K562 (cell line): ENCODE measurements around the gene HINT2. TPM values are rescaled to one million over a fixed set of nuclear protein-coding genes. Genes with fewer than 3 reads are reported as not detected.

Experiments
- ATAC-seq: fragments of 200-7000 bp; cut with Tn5 transposase; 3 replicates; pipeline ENCODE4 v1.9.1; 2020; ENCODE audit warnings: moderate library complexity
- BruUV-seq: library from RNA; stranded (reverse); fragments of 400-500 nt; replicated peaks from 2 replicates; lab custom pipeline; 2021; lab: Mats Ljungman, UMichigan
- CTCF ChIA-PET: fragments of 300-600 bp; formaldehyde crosslinking; extraction: SDS; loops from one replicate; lab custom pipeline; 2021; ENCODE audit warnings: low intra/inter-chr PET ratio; lab: Yijun Ruan, JAX
- POLR2A ChIA-PET: fragments of 300-600, 350-650 bp; sonication (Branson Sonifier 250); formaldehyde crosslinking; extraction: SDS; loops from one replicate; lab custom pipeline; 2021; ENCODE audit warnings: antibody characterized with exemption, inconsistent platforms; lab: Yijun Ruan, JAX
- DNase-seq, 4 experiments: peaks; one replicate each; pipeline versions ENCODE4 v3.0.0 to v3.0.0-alpha.2; 2011 to 2018; ENCODE audit warnings: low spot score in 3 of 4, mixed read lengths in 3 of 4; ENCODE audit errors: extremely low read depth in 1 of 4
- FAIRE-seq: peaks from 2 replicates; lab custom pipeline; 2011; peaks lifted over from hg19 to GRCh38; lab: Jason Lieb, UNC
- H2AFZ ChIP-seq: 2 replicates; pipeline ENCODE4 v1.6.0; 2011; ENCODE audit warnings: low read depth, low read length, control low read depth, inconsistent platforms
- H3K27ac ChIP-seq: fragments of 200-600 bp; 3 replicates; pipeline ENCODE4 v1.8.0; 2011; ENCODE audit warnings: low read depth, mild to moderate bottlenecking, control low read depth, inconsistent platforms, low read length, moderate library complexity, mixed read lengths; ENCODE audit errors: extremely low read depth
- H3K27me3 ChIP-seq, 2 experiments: fragments of 300-600 bp in 1 of 2; 2 replicates in 1 of 2; 3 replicates in 1 of 2; pipeline versions ENCODE4 v1.6.0 to v1.8.0; 2011; ENCODE audit warnings: inconsistent platforms in 2 of 2, low read length in 2 of 2, mild to moderate bottlenecking in 1 of 2, mixed read lengths in 1 of 2, moderate library complexity in 1 of 2; ENCODE audit not compliant: control insufficient read depth in 2 of 2, insufficient read depth in 2 of 2
- H3K36me3 ChIP-seq: fragments of 300-600 bp; 3 replicates; pipeline ENCODE4 v1.8.0; 2011; ENCODE audit warnings: mild to moderate bottlenecking, low read length, inconsistent platforms; ENCODE audit not compliant: control insufficient read depth, insufficient read depth
- H3K4me1 ChIP-seq, 2 experiments: fragments of 200-600 bp in 1 of 2; replicated peaks in 1 of 2; 2 replicates in 1 of 2; 3 replicates in 1 of 2; pipeline versions ENCODE4 v1.5.1 to v1.8.0; 2011; ENCODE audit warnings: inconsistent platforms in 2 of 2, low read length in 2 of 2, mild to moderate bottlenecking in 1 of 2, mixed read lengths in 1 of 2, moderate library complexity in 1 of 2; ENCODE audit not compliant: control insufficient read depth in 2 of 2, insufficient read depth in 2 of 2
- H3K4me2 ChIP-seq: 2 replicates; pipeline ENCODE4 v1.6.1; 2011; ENCODE audit warnings: low read length, control low read depth, inconsistent platforms, mixed read lengths; ENCODE audit not compliant: insufficient read depth
- H3K4me3 ChIP-seq: fragments of 200-600 bp; sonication (generic), shearing (Covaris generic); 2 replicates; pipeline ENCODE4 v1.5.1; 2016; ENCODE audit warnings: control low read depth, inconsistent platforms
- H3K79me2 ChIP-seq: fragments of 200-600 bp; 3 replicates; pipeline ENCODE4 v1.8.0; 2011; ENCODE audit warnings: low read length, inconsistent platforms; ENCODE audit not compliant: control insufficient read depth, insufficient read depth
- H3K9ac ChIP-seq, 2 experiments: 2 replicates each; pipeline versions ENCODE4 v1.6.0 to v1.6.1; 2011; ENCODE audit warnings: low read depth in 2 of 2, low read length in 2 of 2, control low read depth in 1 of 2, inconsistent platforms in 1 of 2, mild to moderate bottlenecking in 1 of 2, mixed read lengths in 1 of 2; ENCODE audit not compliant: insufficient read depth in 1 of 2
- H3K9me1 ChIP-seq: one replicate; pipeline ENCODE4 v1.6.0; 2011; ENCODE audit warnings: inconsistent platforms, mild to moderate bottlenecking, low read length, moderate library complexity; ENCODE audit not compliant: control insufficient read depth, insufficient read depth
- H3K9me3 ChIP-seq: replicated peaks from 2 replicates; pipeline ENCODE4 v1.5.1; 2011; ENCODE audit warnings: low read depth, low read length, inconsistent platforms; ENCODE audit not compliant: control insufficient read depth, insufficient read depth
- H4K20me1 ChIP-seq: replicated peaks from 2 replicates; pipeline ENCODE4 v1.6.1; 2011; ENCODE audit warnings: low read length, inconsistent platforms, mixed read lengths; ENCODE audit not compliant: control insufficient read depth, insufficient read depth
- BACH1 ChIP-seq: fragments of 200-800 bp; sonication (Bioruptor generic); IDR thresholded peaks from 2 replicates; pipeline ENCODE4 v1.6.1; 2016; ENCODE audit warnings: missing genetic modification characterization, missing compliant biosample characterization
- CCNT2 ChIP-seq: IDR thresholded peaks from 2 replicates; pipeline ENCODE4 v1.6.1; 2011; ENCODE audit warnings: borderline replicate concordance, low read depth, mild to moderate bottlenecking, moderate library complexity, mixed read lengths, low read length; ENCODE audit not compliant: insufficient read length; ENCODE audit errors: extremely low read depth
- GATAD2B ChIP-seq: fragments of 450-650 bp; IDR thresholded peaks from 2 replicates; pipeline ENCODE4 v1.6.1; 2017; ENCODE audit warnings: mild to moderate bottlenecking, borderline replicate concordance
- GTF2A2 ChIP-seq: IDR thresholded peaks from 2 replicates; pipeline ENCODE4 v1.6.1; 2016; ENCODE audit warnings: mild to moderate bottlenecking, missing genetic modification characterization, missing compliant biosample characterization
- HDAC8 ChIP-seq: fragments of 450-650 bp; IDR thresholded peaks from 2 replicates; pipeline ENCODE4 v1.6.1; 2016; ENCODE audit warnings: mild to moderate bottlenecking, missing genetic modification characterization, moderate library complexity, missing compliant biosample characterization
- HDGF ChIP-seq: fragments of 450-650 bp; IDR thresholded peaks from 2 replicates; pipeline ENCODE4 v1.6.1; 2016
- LARP7 ChIP-seq: fragments of 450-650 bp; IDR thresholded peaks from 2 replicates; pipeline ENCODE4 v1.6.1; 2016
- MAFG ChIP-seq: fragments of 450-650 bp; conservative IDR thresholded peaks from 2 replicates; pipeline ENCODE4 v1.6.1; 2016; ENCODE audit warnings: missing genetic modification characterization, missing compliant biosample characterization
- SRSF9 ChIP-seq: fragments of 200-400 bp; formaldehyde crosslinking; IDR thresholded peaks from 2 replicates; pipeline ENCODE4 v1.6.1; 2017; ENCODE audit warnings: low read depth, low read length, borderline replicate concordance
- ZNF175 ChIP-seq: fragments of 200-800 bp; sonication (Bioruptor generic); IDR thresholded peaks from 2 replicates; pipeline ENCODE4 v1.6.1; 2016; ENCODE audit warnings: low read depth, mild to moderate bottlenecking, missing genetic modification characterization, missing compliant biosample characterization
- ZNF444 ChIP-seq: fragments of 250-450 bp; sonication (Bioruptor Pico); IDR thresholded peaks from 2 replicates; pipeline ENCODE4 v1.4.0; 2020; ENCODE audit warnings: mild to moderate bottlenecking, moderate library complexity
- WGBS: fragments of 100-300 bp; shearing (Covaris generic); methylation state at CpG from one replicate; pipeline ENCODE4 v1.1.6; 2016; ENCODE audit warnings: low coverage, mixed read lengths; ENCODE audit not compliant: insufficient coverage; ENCODE audit errors: missing lambda C conversion rate; 5-methylcytosine and 5-hydroxymethylcytosine counted together
- in situ Hi-C: fragments of 300-500 bp; cut with MboI; formaldehyde crosslinking; loops from 4 replicates; pipeline ENCODE4 v1.15.0; 2018; ENCODE audit warnings: inconsistent platforms, mixed read lengths
- intact Hi-C: fragments of 100-400 bp; cut with micrococcal nuclease; formaldehyde crosslinking; loops from 2 replicates; pipeline ENCODE4 v1.14.2; 2022
- polyA plus RNA-seq, 8 experiments: library from polyadenylated mRNA; depleted of rRNA in 4 of 8; stranded (reverse) in 5 of 8; unstranded in 3 of 8; fragments of >200 nt; fragmentation: Nextera tagmentation in 2 of 8; fragmentation: Illumina TruSeq in 1 of 8; extraction: Ambion mirVana in 2 of 8; extraction: Trizol in 1 of 8; gene quantifications; 2 replicates each; pipeline versions ENCODE4 v1.2.1 to v1.2.3, GENCODE V29; 2011 to 2014; ENCODE audit warnings: inconsistent platforms in 1 of 8, missing spikeins in 1 of 8
- total RNA-seq, 7 experiments: library from RNA; depleted of rRNA in 6 of 7; stranded (reverse); fragments of >200 nt in 6 of 7; fragmentation: Illumina TruSeq in 2 of 7; extraction: Trizol in 2 of 7; gene quantifications; 2 replicates each; pipeline versions ENCODE4 v1.2.1 to v1.2.3, GENCODE V29; 2011 to 2021; ENCODE audit warnings: low replicate concordance in 1 of 7
- TF ChIP-seq, protein P1 (sequence below): IDR thresholded peaks from 2 replicates; pipeline ENCODE4 v1.6.1; 2016; ENCODE audit warnings: missing genetic modification characterization, missing compliant biosample characterization
- TF ChIP-seq, protein P2 (sequence below): fragments of 450-650 bp; formaldehyde crosslinking; IDR thresholded peaks from 2 replicates; pipeline ENCODE4 v1.4.0; 2020; ENCODE audit warnings: mild to moderate bottlenecking, mixed read lengths
- TF ChIP-seq, protein P3 (sequence below): fragments of 450-650 bp; IDR thresholded peaks from 2 replicates; pipeline ENCODE4 v1.6.1; 2016; ENCODE audit warnings: borderline replicate concordance
- TF ChIP-seq, protein P4 (sequence below), 2 experiments: fragments of 250-450 bp in 1 of 2; fragments of 450-650 bp in 1 of 2; sonication (Bioruptor Pico) in 1 of 2; IDR thresholded peaks; 2 replicates each; pipeline versions ENCODE4 v1.6.1 to v1.8.0; 2016 to 2021; ENCODE audit warnings: mild to moderate bottlenecking in 2 of 2, moderate library complexity in 2 of 2, missing compliant biosample characterization in 1 of 2, missing genetic modification characterization in 1 of 2

HINT2 gene
- total and polyA plus RNA-seq, 9 of the 15 experiments (the other 6 are each of a cell fraction or from before 2014, with no cell fraction given): 5.6 to 44.1 (median 27.9) TPM

DNA sequence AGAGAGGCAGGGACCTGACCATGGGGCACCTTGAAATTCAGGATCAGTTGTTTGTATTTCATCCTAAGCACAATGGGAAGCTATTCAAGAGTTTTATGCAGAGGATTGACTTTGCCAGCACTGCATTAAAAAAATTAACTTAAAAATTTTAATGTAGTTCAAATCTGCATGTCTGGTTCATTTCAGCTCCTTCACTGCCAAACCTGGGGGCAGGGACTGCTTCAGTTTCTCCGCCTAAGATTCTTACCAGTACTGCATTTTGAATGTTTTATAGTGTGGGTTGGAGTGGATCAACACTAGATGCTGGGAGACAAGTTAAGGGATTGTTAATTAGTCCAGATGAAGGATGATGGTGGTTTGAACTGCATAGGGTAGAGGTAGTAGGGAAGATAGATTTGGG, 45.1 kb downstream of the HINT2 start:
- POLR2A ChIA-PET: interaction anchor here (1.3 kb wide), 1 partner anchor 9 kb away, joined by 5 read pairs; no protein-coding TSS in a partner anchor
- H3K4me3 ChIP-seq: no peak overlapping the region
- ATAC-seq: no peak
- in situ Hi-C loops: no loop called here
- no peaks in the 10 kb centered on the region for H3K9me1 ChIP-seq
- no peak overlapping the region for H3K4me2 ChIP-seq
- no peak overlapping the region for H3K27ac ChIP-seq
- 0 out of 3 replicates have a peak, but pooled peaks cover 4% of the 10 kb centered on the region for H3K36me3 ChIP-seq
- no peaks in the 10 kb centered on the region for H4K20me1 ChIP-seq
- 70% methylated on average over 1 of the region's 1 CpG for whole genome bisulfite sequencing
- CTCF ChIA-PET: no interaction called here
- H3K9ac ChIP-seq: no peak overlapping the region
- TF ChIP-seq ZNF444 (CRISPR knock-in tag) (no peak), SRSF9 (no peak), HDAC8 (tag) (no peak), HDGF (no peak), GTF2A2 (no peak), BACH1 (tag) (no peak), CCNT2 (no peak), MAFG (tag) (no peak), GATAD2B (no peak), LARP7 (no peak), ZNF175 (CRISPR knock-in tag) (no peak)
- TF ChIP-seq, protein P1, sequence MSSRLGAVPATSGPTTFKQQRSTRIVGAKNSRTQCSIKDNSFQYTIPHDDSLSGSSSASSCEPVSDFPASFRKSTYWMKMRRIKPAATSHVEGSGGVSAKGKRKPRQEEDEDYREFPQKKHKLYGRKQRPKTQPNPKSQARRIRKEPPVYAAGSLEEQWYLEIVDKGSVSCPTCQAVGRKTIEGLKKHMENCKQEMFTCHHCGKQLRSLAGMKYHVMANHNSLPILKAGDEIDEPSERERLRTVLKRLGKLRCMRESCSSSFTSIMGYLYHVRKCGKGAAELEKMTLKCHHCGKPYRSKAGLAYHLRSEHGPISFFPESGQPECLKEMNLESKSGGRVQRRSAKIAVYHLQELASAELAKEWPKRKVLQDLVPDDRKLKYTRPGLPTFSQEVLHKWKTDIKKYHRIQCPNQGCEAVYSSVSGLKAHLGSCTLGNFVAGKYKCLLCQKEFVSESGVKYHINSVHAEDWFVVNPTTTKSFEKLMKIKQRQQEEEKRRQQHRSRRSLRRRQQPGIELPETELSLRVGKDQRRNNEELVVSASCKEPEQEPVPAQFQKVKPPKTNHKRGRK (tag): no peak
- TF ChIP-seq, protein P2, sequence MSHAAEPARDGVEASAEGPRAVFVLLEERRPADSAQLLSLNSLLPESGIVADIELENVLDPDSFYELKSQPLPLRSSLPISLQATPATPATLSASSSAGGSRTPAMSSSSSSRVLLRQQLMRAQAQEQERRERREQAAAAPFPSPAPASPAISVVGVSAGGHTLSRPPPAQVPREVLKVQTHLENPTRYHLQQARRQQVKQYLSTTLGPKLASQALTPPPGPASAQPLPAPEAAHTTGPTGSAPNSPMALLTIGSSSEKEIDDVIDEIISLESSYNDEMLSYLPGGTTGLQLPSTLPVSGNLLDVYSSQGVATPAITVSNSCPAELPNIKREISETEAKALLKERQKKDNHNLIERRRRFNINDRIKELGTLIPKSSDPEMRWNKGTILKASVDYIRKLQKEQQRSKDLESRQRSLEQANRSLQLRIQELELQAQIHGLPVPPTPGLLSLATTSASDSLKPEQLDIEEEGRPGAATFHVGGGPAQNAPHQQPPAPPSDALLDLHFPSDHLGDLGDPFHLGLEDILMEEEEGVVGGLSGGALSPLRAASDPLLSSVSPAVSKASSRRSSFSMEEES (CRISPR knock-in tag): no peak
- TF ChIP-seq, protein P3, sequence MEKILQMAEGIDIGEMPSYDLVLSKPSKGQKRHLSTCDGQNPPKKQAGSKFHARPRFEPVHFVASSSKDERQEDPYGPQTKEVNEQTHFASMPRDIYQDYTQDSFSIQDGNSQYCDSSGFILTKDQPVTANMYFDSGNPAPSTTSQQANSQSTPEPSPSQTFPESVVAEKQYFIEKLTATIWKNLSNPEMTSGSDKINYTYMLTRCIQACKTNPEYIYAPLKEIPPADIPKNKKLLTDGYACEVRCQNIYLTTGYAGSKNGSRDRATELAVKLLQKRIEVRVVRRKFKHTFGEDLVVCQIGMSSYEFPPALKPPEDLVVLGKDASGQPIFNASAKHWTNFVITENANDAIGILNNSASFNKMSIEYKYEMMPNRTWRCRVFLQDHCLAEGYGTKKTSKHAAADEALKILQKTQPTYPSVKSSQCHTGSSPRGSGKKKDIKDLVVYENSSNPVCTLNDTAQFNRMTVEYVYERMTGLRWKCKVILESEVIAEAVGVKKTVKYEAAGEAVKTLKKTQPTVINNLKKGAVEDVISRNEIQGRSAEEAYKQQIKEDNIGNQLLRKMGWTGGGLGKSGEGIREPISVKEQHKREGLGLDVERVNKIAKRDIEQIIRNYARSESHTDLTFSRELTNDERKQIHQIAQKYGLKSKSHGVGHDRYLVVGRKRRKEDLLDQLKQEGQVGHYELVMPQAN: no peak
- TF ChIP-seq, protein P4, sequence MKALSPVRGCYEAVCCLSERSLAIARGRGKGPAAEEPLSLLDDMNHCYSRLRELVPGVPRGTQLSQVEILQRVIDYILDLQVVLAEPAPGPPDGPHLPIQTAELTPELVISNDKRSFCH (CRISPR knock-in tag; IDR thresholded peaks at IDR 0.05): no peak
- TF ChIP-seq, protein P4 (tag; IDR thresholded peaks at IDR 0.05): no peak
- no peaks in the 10 kb centered on the region for H3K27me3 ChIP-seq
- no peak overlapping the region for H2AFZ ChIP-seq
- peaks cover 14% of the 10 kb centered on the region for H3K79me2 ChIP-seq
- DNase-seq: no peak
- intact Hi-C loops: no loop called here
- no TSS peak for BruUV-seq
- no peaks in the 10 kb centered on the region for H3K9me3 ChIP-seq
- FAIRE-seq: no peak
- peaks cover 6 to 7% of the 10 kb centered on the region in 2 experiments; a peak in 3 of 5 replicates for H3K4me1 ChIP-seq
